ENCODE data around the gene OR4E1. TPM values are rescaled to one million over a fixed set of nuclear protein-coding genes. Genes with fewer than 3 reads are reported as not detected.

The OR4E1 gene
- total RNA-seq, 1 experiment from 2014 or later = not detected

DNA sequence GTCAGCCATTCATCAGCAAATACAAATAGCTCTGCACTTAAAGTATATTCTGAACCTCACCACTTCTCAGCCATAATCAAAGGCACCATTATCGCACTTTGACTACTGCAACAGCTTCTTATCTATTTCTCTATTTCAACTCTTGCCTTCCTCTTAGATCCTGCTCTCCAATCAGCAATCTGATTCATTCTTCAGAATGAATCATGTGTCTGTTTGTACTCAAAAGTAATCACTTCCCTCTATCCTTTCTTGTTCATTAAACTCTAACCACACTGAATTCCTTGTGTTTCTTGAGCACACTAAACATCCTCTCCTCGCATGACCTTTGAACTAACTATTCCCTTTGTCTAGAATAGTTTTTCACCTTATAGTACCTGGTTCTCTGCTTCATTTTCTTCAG lies 12.8 kb upstream of the OR4E1 start:
- Histone ChIP-seq H3K27me3 (ENCODE audit: low read length) (peaks cover 28% of the 10 kb centered on the region), H3K79me2 (ENCODE audit: low read length) (no peaks in the 10 kb centered on the region), H3K27ac (ENCODE audit: low read length) (no peak overlapping the region), H3K4me2 (ENCODE audit: low read length) (no peak overlapping the region), H3K4me3 (ENCODE audit: low read length) (no peak overlapping the region), H3K36me3 (ENCODE audit: low read depth, low read length) (no peaks in the 10 kb centered on the region), H3F3A (ENCODE audit: low read length, unreplicated experiment) (no peaks in the 10 kb centered on the region), H4K20me1 (ENCODE audit: low read length) (no peaks in the 10 kb centered on the region), H3K9me3 (ENCODE audit: low read length) (no peaks in the 10 kb centered on the region), H2AFZ (ENCODE audit: low read length) (no peak overlapping the region), H3K9me2 (replicated peaks; ENCODE audit: low read length) (no peaks in the 10 kb centered on the region), H3K4me1 (ENCODE audit: insufficient read depth, low read length) (no peaks in the 10 kb centered on the region), H3K9ac (ENCODE audit: low read length) (no peak overlapping the region)
- ATAC-seq = no peak
- CTCF ChIA-PET = no interaction called here
- TF ChIP-seq, protein P1, sequence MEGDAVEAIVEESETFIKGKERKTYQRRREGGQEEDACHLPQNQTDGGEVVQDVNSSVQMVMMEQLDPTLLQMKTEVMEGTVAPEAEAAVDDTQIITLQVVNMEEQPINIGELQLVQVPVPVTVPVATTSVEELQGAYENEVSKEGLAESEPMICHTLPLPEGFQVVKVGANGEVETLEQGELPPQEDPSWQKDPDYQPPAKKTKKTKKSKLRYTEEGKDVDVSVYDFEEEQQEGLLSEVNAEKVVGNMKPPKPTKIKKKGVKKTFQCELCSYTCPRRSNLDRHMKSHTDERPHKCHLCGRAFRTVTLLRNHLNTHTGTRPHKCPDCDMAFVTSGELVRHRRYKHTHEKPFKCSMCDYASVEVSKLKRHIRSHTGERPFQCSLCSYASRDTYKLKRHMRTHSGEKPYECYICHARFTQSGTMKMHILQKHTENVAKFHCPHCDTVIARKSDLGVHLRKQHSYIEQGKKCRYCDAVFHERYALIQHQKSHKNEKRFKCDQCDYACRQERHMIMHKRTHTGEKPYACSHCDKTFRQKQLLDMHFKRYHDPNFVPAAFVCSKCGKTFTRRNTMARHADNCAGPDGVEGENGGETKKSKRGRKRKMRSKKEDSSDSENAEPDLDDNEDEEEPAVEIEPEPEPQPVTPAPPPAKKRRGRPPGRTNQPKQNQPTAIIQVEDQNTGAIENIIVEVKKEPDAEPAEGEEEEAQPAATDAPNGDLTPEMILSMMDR (conservative IDR thresholded peaks at IDR 0.05; ENCODE audit: low read depth, low read length) = no peak
- TF ChIP-seq EZH2phosphoT487 (IDR thresholded peaks at IDR 0.05; ENCODE audit: borderline replicate concordance, low read length) (no peak), EZH2 (IDR thresholded peaks at IDR 0.05; ENCODE audit: low read length, unreplicated experiment) (no peak)
- no TSS peak for BruUV-seq (replicated peaks)
- intact Hi-C loops (cut with micrococcal nuclease) = no loop called here
- POLR2A ChIA-PET (ENCODE audit: unreplicated experiment) = no interaction called here
- no peak for DNase-seq

DNA sequence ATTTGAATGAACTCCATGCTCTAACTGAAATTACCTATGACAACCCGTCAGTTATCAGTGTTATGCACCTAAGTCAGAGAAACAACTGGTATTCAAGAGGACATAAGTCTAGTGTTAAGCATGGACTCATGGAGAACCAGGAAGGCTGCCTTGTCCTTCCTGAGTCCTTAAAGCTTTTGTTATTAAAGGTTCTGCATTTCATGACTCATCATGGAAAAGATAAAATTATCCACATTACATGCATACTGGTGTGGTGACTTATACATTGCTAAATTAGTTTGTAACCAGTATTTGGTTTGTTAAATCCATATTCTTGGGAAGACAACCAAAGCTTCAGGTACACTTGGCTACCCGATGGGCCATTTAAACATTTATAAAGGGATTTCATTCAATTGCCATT lies 6.5 kb upstream of the OR4E1 start:
- Histone ChIP-seq H3K4me3 (ENCODE audit: low read length) (no peak overlapping the region), H3K27me3 (ENCODE audit: low read length) (peaks cover 16% of the 10 kb centered on the region; the same call in 1 of the 2 replicates), H3K36me3 (ENCODE audit: low read depth, low read length) (no peaks in the 10 kb centered on the region), H3K79me2 (ENCODE audit: low read length) (no peaks in the 10 kb centered on the region), H2AFZ (ENCODE audit: low read length) (no peak overlapping the region), H3K9ac (ENCODE audit: low read length) (no peak overlapping the region), H3K4me1 (ENCODE audit: insufficient read depth, low read length) (peaks cover 11% of the 10 kb centered on the region; the same call in 1 of the 2 replicates), H3K9me3 (ENCODE audit: low read length) (no peaks in the 10 kb centered on the region), H3K4me2 (ENCODE audit: low read length) (peak overlapping the region; percentile 48), H4K20me1 (ENCODE audit: low read length) (no peaks in the 10 kb centered on the region), H3K27ac (ENCODE audit: low read length) (no peak overlapping the region), H3F3A (ENCODE audit: low read length, unreplicated experiment) (no peaks in the 10 kb centered on the region), H3K9me2 (replicated peaks; ENCODE audit: low read length) (no peaks in the 10 kb centered on the region)
- DNase-seq = peak; percentile 68
- intact Hi-C loops (cut with micrococcal nuclease) = no loop called here
- ChIA-PET CTCF (no interaction called here), POLR2A (ENCODE audit: unreplicated experiment) (no interaction called here)
- no TSS peak for BruUV-seq (replicated peaks)
- no peak for TF ChIP-seq EZH2phosphoT487 (IDR thresholded peaks at IDR 0.05; ENCODE audit: borderline replicate concordance, low read length)
- TF ChIP-seq EZH2 (IDR thresholded peaks at IDR 0.05; ENCODE audit: low read length, unreplicated experiment) = no peak
- TF ChIP-seq, protein P1 (conservative IDR thresholded peaks at IDR 0.05; ENCODE audit: low read depth, low read length) = no peak
- 0 out of 2 replicates have a peak, but pooled peaks have one; percentile 18 for ATAC-seq

DNA sequence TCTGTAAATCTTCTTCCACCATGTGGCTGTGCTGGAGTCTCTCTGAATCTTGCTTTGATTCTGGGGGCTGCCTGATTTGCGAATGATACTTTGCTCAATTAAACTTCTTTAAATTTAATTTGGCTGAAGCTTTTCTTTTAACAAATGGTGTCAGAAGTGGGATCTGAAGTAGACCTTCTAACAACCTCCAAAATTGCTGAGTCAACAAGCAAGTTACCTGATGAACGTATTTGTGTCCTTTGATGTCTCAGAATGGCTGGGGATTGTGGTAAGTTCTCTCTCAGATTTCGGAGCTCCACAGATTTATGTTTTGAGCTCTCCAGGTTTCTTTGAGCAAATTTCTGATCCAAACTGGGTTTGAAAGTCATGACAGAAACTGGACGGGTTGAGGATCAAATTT lies 1.9 kb upstream of the OR4E1 start:
- CTCF ChIA-PET = no interaction called here
- intact Hi-C loops (cut with micrococcal nuclease) = no loop called here
- H3K9me2 ChIP-seq (replicated peaks; ENCODE audit: low read length) = no peaks in the 10 kb centered on the region

More for the DNA sequence above, 1.9 kb upstream of the OR4E1 start:
- Histone ChIP-seq H4K20me1 (ENCODE audit: low read length) (no peaks in the 10 kb centered on the region), H3K27ac (ENCODE audit: low read length) (no peak overlapping the region), H3K9ac (ENCODE audit: low read length) (no peak overlapping the region), H3K9me3 (ENCODE audit: low read length) (no peaks in the 10 kb centered on the region), H3K27me3 (ENCODE audit: low read length) (peaks cover 42% of the 10 kb centered on the region), H3F3A (ENCODE audit: low read length, unreplicated experiment) (no peaks in the 10 kb centered on the region), H3K79me2 (ENCODE audit: low read length) (no peaks in the 10 kb centered on the region), H3K4me2 (ENCODE audit: low read length) (no peak overlapping the region), H3K4me1 (ENCODE audit: insufficient read depth, low read length) (peaks cover 11% of the 10 kb centered on the region; the same call in 1 of the 2 replicates), H3K36me3 (ENCODE audit: low read depth, low read length) (no peaks in the 10 kb centered on the region), H3K4me3 (ENCODE audit: low read length) (no peak overlapping the region), H2AFZ (ENCODE audit: low read length) (no peak overlapping the region)
- ATAC-seq (no peak), DNase-seq (no peak)
- TF ChIP-seq EZH2 (IDR thresholded peaks at IDR 0.05; ENCODE audit: low read length, unreplicated experiment) (no peak), EZH2phosphoT487 (IDR thresholded peaks at IDR 0.05; ENCODE audit: borderline replicate concordance, low read length) (no peak)
- TF ChIP-seq, protein P1 (conservative IDR thresholded peaks at IDR 0.05; ENCODE audit: low read depth, low read length) = no peak
- POLR2A ChIA-PET (ENCODE audit: unreplicated experiment) = no interaction called here
- no TSS peak for BruUV-seq (replicated peaks)

Measured in PC-3 (cell line).